T-cell (primary cell): ENCODE data around the gene CD93. TPM values are rescaled to one million over a fixed set of nuclear protein-coding genes. Genes with fewer than 3 reads are reported as not detected.

ENCODE experiments used
- ATAC-seq, 4 experiments: fragments of 200-7000 bp in 3 of 4; fragments of 150-1000 bp in 1 of 4; cut with Tn5 transposase; replicated peaks in 1 of 4; 1 replicate in 3 of 4; 2 replicates in 1 of 4; pipeline ENCODE4 v1.10.0; 2021; ENCODE audit warnings: moderate library complexity in 3 of 4, mild to moderate bottlenecking in 2 of 4, moderate number of reproducible peaks in 1 of 4
- CTCF ChIA-PET, 2 donors: fragments of 300-600 bp; sonication (Branson Sonifier 250); formaldehyde crosslinking; loops; one replicate each; lab custom pipeline; 2022; ENCODE audit warnings: antibody characterized with exemption in 2 of 2; lab: Charles Lee
- POLR2A ChIA-PET, 2 donors: fragments of 300-600 bp; sonication (Branson Sonifier 250); formaldehyde crosslinking; loops; one replicate each; lab custom pipeline; 2022; ENCODE audit warnings: antibody characterized with exemption in 2 of 2; lab: Charles Lee
- DNase-seq, 35 experiments: peaks; one replicate each; pipeline versions ENCODE4 v3.0.0 to v3.0.0-alpha.2; 2013 to 2023
- H3K27ac ChIP-seq: one replicate; pipeline ENCODE4 v1.5.1; 2013; ENCODE audit warnings: low read length
- H3K27me3 ChIP-seq, 2 experiments: replicated peaks in 1 of 2; 1 replicate in 1 of 2; 2 replicates in 1 of 2; pipeline versions ENCODE4 v1.6.1 to v1.7.0; 2013; ENCODE audit warnings: low read length in 1 of 2, mixed read lengths in 1 of 2; ENCODE audit not compliant: control insufficient read depth in 2 of 2, insufficient read depth in 2 of 2; ENCODE audit errors: extremely low read depth in 1 of 2
- H3K36me3 ChIP-seq, 2 donors: 1 replicate in 1 of 2; 2 replicates in 1 of 2; pipeline versions ENCODE4 v1.6.1 to v1.7.0; 2013; ENCODE audit warnings: low read length in 1 of 2; ENCODE audit not compliant: control insufficient read depth in 2 of 2, insufficient read depth in 1 of 2; ENCODE audit errors: extremely low read depth in 1 of 2
- H3K4me1 ChIP-seq, 2 experiments: 1 replicate in 1 of 2; 2 replicates in 1 of 2; pipeline versions ENCODE4 v1.6.1 to v1.7.0; 2013; ENCODE audit warnings: low read length in 2 of 2, mixed read lengths in 1 of 2; ENCODE audit not compliant: insufficient read depth in 2 of 2, control insufficient read depth in 1 of 2; ENCODE audit errors: extremely low read depth in 1 of 2
- H3K4me3 ChIP-seq, 2 donors: 1 replicate in 1 of 2; 2 replicates in 1 of 2; pipeline versions ENCODE4 v1.5.1 to v1.7.0; 2013; ENCODE audit warnings: mild to moderate bottlenecking in 2 of 2, low read length in 1 of 2, moderate library complexity in 1 of 2; ENCODE audit not compliant: control insufficient read depth in 1 of 2; ENCODE audit errors: extremely low read depth in 1 of 2
- H3K9me3 ChIP-seq: 2 replicates; pipeline ENCODE4 v1.7.0; 2013
- H3K27ac Mint-ChIP-seq, 2 donors: one replicate each; pipeline ENCODE4 v1.8.0; 2020 to 2021; ENCODE audit warnings: mild to moderate bottlenecking in 2 of 2, mixed read lengths in 2 of 2
- H3K27me3 Mint-ChIP-seq, 2 donors: one replicate each; pipeline ENCODE4 v1.8.0; 2021 to 2022; ENCODE audit warnings: mixed read lengths in 2 of 2
- H3K36me3 Mint-ChIP-seq: one replicate; pipeline ENCODE4 v1.8.0; 2021; ENCODE audit warnings: mixed read lengths
- H3K4me1 Mint-ChIP-seq, 3 donors: one replicate each; pipeline ENCODE4 v1.8.0; 2020 to 2022; ENCODE audit warnings: mixed read lengths in 3 of 3, mild to moderate bottlenecking in 1 of 3
- H3K4me3 Mint-ChIP-seq, 3 donors: one replicate each; pipeline ENCODE4 v1.8.0; 2020 to 2022; ENCODE audit warnings: mild to moderate bottlenecking in 3 of 3, mixed read lengths in 3 of 3, moderate library complexity in 3 of 3
- H3K9me3 Mint-ChIP-seq, 3 donors: one replicate each; pipeline ENCODE4 v1.8.0; 2020 to 2022; ENCODE audit warnings: mixed read lengths in 3 of 3
- WGBS: methylation state at CpG from one replicate; pipeline ENCODE4 v1.1.5; 2013; ENCODE audit warnings: missing lambda C conversion rate; ENCODE audit not compliant: insufficient coverage; 5-methylcytosine and 5-hydroxymethylcytosine counted together
- total RNA-seq, 35 experiments: library from RNA in 6 of 35; stranded (reverse) in 6 of 35; fragments of 120-200 nt in 1 of 35; gene quantifications; one replicate each; pipeline versions ENCODE4 v1.2.1 to v1.2.4 and lab custom pipeline; 2013 to 2026

CD93 gene
- total RNA-seq, 5 donors from 2014 or later (not counting 1 experiment from before 2014, with no cell fraction given), result 0.38 to 1.9 (median 0.58) TPM

DNA sequence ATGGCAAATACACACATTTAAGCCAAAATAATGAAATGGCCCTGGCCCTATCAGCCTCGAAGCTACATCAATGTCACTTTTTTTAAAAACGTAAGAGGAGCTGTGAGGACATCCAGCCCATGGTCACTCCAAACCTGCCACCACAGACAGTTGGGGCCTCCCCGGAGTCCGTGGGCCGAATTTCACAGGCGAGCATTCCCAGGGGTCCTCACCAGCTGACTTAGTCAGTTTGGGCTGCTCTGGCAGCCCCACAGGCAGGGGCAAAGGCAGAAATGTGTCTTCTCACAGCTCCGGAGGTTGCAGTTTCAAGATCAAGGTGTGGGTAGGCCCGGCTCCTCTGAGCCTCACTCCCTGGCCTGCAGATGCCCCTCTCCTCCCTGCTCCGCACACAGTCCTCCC is 25.8 kb upstream of the CD93 start:
- 82% methylated on average over 8 of the region's 9 CpGs for WGBS
- Mint-ChIP-seq H3K36me3 (no peaks in the 10 kb centered on the region), H3K4me1 (no peaks in the 10 kb centered on the region), H3K4me3 (no peak overlapping the region), H3K27ac (no peak overlapping the region), H3K27me3 (no peaks in the 10 kb centered on the region), H3K9me3 (no peaks in the 10 kb centered on the region)
- peaks cover 0 to 4% of the 10 kb centered on the region in 2 experiments for H3K27me3 ChIP-seq
- no peak overlapping the region for H3K27ac ChIP-seq
- H3K9me3 ChIP-seq, result no peaks in the 10 kb centered on the region
- ChIA-PET POLR2A (no interaction called here), CTCF (interaction anchor here in 1 of 2 donors (0.7 kb wide), 1 partner anchor 35 kb away, joined by 3 read pairs; no protein-coding TSS in a partner anchor)
- H3K4me1 ChIP-seq, result no peaks in the 10 kb centered on the region
- DNase-seq, result no peak
- no peak for ATAC-seq
- H3K36me3 ChIP-seq, result no peaks in the 10 kb centered on the region
- no peak overlapping the region for H3K4me3 ChIP-seq

DNA sequence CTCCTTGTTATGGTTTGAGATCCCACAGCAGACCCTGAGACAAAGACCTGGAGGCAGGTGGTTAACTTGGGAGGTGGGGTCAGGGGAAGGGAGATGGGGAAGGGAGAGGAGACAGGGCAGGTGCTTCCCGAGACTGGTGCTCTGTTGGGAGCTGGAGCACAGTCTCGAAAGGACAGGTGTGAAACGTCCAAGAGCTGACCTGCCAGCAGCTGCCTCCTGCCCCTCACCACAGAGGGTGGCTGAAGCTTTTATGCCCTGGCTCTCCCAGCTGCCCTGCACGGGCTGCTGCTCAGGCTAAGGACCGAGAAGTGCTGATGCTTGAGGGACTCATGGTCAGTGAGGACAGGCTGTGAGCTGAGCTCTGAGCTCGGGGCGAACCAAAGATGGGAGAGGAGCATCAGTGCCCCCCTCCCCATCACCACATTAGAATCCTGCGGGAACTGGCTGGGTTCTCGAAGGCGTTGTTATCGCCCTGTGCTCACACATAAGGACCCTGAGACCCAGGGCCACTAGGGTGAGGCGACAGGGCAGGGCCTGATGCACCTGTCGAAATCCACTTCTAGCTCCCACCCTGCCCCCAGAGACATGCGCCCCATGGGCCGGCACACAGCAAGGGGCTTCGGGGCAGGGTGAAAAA is 25.3 kb upstream of the CD93 start:
- Histone ChIP-seq H3K27me3 (peaks cover 0 to 4% of the 10 kb centered on the region in 2 experiments), H3K4me1 (no peaks in the 10 kb centered on the region), H3K36me3 (no peaks in the 10 kb centered on the region), H3K9me3 (no peaks in the 10 kb centered on the region), H3K4me3 (no peak overlapping the region), H3K27ac (no peak overlapping the region)
- ATAC-seq, result no peak
- Mint-ChIP-seq H3K36me3 (no peaks in the 10 kb centered on the region), H3K27me3 (no peaks in the 10 kb centered on the region), H3K27ac (no peak overlapping the region), H3K4me1 (no peaks in the 10 kb centered on the region), H3K4me3 (no peak overlapping the region), H3K9me3 (no peaks in the 10 kb centered on the region)
- WGBS, result 72% methylated on average over 10 of the region's 16 CpGs
- POLR2A ChIA-PET, result no interaction called here
- CTCF ChIA-PET, result interaction anchor here in 1 of 2 donors (0.7 kb wide), 1 partner anchor 35 kb away, joined by 3 read pairs; no protein-coding TSS in a partner anchor
- DNase-seq, result no peak

DNA sequence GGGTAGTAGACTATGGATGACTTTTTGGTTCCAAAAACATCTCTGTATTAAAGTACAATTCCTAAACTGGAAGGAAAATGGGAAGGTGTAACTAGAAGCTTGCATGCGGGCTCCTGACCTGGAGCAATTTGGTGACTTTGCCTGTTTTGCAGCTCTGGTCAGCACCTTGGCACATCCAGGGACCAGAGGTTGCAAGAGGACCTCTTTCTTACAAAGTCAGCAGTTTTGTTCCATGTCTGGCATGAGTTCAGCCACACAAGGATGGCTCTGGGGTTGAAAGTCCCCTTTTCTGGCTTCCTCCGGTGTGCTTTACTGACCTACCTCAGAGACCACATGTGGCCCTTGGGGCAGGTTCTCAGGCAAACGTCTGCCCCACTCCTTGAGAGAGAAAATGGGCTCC is 22.7 kb upstream of the CD93 start:
- Histone ChIP-seq H3K4me3 (no peak overlapping the region), H3K9me3 (no peaks in the 10 kb centered on the region), H3K27ac (no peak overlapping the region), H3K4me1 (no peaks in the 10 kb centered on the region), H3K36me3 (no peaks in the 10 kb centered on the region), H3K27me3 (peaks cover 0 to 4% of the 10 kb centered on the region in 2 experiments)
- no peaks in the 10 kb centered on the region for H3K27me3 Mint-ChIP-seq
- ATAC-seq (no peak), DNase-seq (no peak)
- no peaks in the 10 kb centered on the region for H3K36me3 Mint-ChIP-seq
- no CpG with 5 or more reads among the region's 3 CpGs for WGBS
- H3K4me1 Mint-ChIP-seq, result no peaks in the 10 kb centered on the region
- POLR2A ChIA-PET, result no interaction called here
- H3K4me3 Mint-ChIP-seq, result no peak overlapping the region
- H3K27ac Mint-ChIP-seq, result no peak overlapping the region
- CTCF ChIA-PET, result no interaction called here
- no peaks in the 10 kb centered on the region for H3K9me3 Mint-ChIP-seq

DNA sequence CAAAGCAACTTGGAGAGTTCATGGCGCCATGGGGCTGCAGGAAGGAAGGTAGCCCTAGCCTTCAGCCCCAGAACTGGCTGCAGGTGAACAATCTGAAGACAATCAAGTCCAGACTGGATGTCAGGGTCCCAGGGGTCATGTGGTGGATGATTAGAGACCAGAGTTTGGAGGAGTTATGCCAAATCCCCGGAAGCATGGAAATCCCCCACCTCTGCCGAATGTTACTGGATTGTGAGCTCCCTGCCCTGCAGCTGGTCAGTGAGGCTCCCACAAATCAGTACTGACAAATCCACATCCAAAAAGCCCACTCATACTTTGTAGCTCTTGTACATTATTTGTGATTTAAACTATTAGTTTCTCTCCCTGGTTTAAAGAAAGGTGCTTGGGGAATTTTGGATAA is 21.3 kb upstream of the CD93 start:
- no peak for ATAC-seq
- H3K27ac ChIP-seq, result no peak overlapping the region
- ChIA-PET CTCF (no interaction called here), POLR2A (no interaction called here)
- Mint-ChIP-seq H3K4me3 (no peak overlapping the region), H3K36me3 (no peaks in the 10 kb centered on the region), H3K27ac (no peak overlapping the region), H3K27me3 (no peaks in the 10 kb centered on the region), H3K4me1 (no peaks in the 10 kb centered on the region), H3K9me3 (no peaks in the 10 kb centered on the region)
- 100% methylated on average over 1 of the region's 3 CpGs for WGBS
- H3K4me3 ChIP-seq, result no peak overlapping the region
- no peaks in the 10 kb centered on the region for H3K9me3 ChIP-seq
- no peaks in the 10 kb centered on the region for H3K4me1 ChIP-seq
- H3K27me3 ChIP-seq, result peaks cover 0 to 4% of the 10 kb centered on the region in 2 experiments
- H3K36me3 ChIP-seq, result no peaks in the 10 kb centered on the region
- no peak for DNase-seq

DNA sequence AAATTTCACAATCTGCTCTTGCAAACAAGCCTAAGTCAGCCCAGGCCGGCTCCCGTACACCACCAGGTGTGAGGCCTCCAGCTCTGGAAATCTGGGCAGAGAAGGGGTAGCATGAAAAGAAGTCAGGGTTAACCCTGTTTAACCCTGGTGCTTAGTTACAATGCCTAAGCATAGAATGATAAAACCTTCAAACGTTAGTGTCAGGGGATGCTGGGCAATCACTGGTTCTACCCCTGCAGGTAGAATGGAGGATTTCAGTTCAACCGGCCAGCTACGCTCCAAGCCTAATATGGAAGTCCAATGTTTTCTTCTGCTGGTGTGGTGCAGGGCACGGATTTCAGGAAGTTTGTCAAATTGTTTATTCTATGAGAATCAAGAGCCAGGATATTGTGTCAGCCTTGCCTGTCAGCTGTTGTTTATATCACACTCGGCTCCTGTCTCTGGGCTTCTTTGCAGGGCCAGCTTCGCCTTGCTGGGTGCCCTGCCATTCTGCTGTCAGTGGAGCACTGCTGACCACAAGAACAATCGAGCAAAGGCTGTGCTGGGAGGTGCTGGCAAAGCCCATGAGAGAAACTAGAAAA is 20.2 kb upstream of the CD93 start:
- Mint-ChIP-seq H3K4me1 (no peaks in the 10 kb centered on the region), H3K27me3 (no peaks in the 10 kb centered on the region), H3K4me3 (no peak overlapping the region), H3K9me3 (no peaks in the 10 kb centered on the region), H3K36me3 (no peaks in the 10 kb centered on the region), H3K27ac (no peak overlapping the region)
- ChIA-PET CTCF (no interaction called here), POLR2A (interaction anchor here in 1 of 2 donors (0.5 kb wide), 1 partner anchor 982 kb away, joined by 4 read pairs; no protein-coding TSS in a partner anchor)
- no peaks in the 10 kb centered on the region for H3K36me3 ChIP-seq
- DNase-seq, result no peak
- no peak overlapping the region for H3K27ac ChIP-seq
- ATAC-seq, result no peak
- no peak overlapping the region for H3K4me3 ChIP-seq
- WGBS, result 77% methylated on average over 9 of the region's 9 CpGs
- no peaks in the 10 kb centered on the region for H3K9me3 ChIP-seq
- no peaks in the 10 kb centered on the region for H3K4me1 ChIP-seq
- H3K27me3 ChIP-seq, result no peaks in the 10 kb centered on the region

DNA sequence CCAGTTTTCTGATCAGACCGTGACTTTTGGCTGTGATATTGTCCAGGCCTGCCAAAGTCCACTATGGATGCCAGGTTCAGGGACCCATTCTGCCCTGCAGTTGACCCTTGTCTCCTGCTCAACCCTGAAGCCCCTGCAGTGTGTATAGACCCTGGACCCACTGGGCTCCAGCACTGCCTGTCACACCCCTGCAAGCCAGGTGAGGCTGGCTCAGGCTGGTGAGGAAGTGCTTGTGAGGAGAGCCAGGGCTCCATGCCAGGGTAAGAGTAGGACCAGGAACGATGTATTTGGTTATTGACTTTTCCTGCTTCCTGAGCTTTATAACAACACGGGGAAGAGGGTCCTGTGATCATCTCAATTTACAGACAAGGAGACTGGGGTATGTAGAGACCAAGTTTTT is 19.1 kb upstream of the CD93 start:
- Histone ChIP-seq H3K4me1 (no peaks in the 10 kb centered on the region), H3K36me3 (no peaks in the 10 kb centered on the region), H3K27me3 (no peaks in the 10 kb centered on the region), H3K27ac (no peak overlapping the region), H3K4me3 (no peak overlapping the region), H3K9me3 (no peaks in the 10 kb centered on the region)
- Mint-ChIP-seq H3K36me3 (no peaks in the 10 kb centered on the region), H3K9me3 (no peaks in the 10 kb centered on the region), H3K4me3 (no peak overlapping the region), H3K4me1 (no peaks in the 10 kb centered on the region), H3K27ac (no peak overlapping the region), H3K27me3 (no peaks in the 10 kb centered on the region)
- ChIA-PET POLR2A (no interaction called here), CTCF (no interaction called here)
- WGBS, result 53% methylated on average over 3 of the region's 3 CpGs
- ATAC-seq (no peak), DNase-seq (no peak)
